Posterior vena cava (tissue), 2 donors: ENCODE results near the gene CDC42BPB. TPM values are rescaled to one million over a fixed set of nuclear protein-coding genes. Genes with fewer than 3 reads are reported as not detected.
"Not testable (repeated sequence)": the region's sequence is repeated elsewhere in the genome, so short reads cannot be mapped to it uniquely, and the experiment has no call there.

Experiments used
- DNase-seq: peaks from one replicate; pipeline ENCODE4 v3.0.0-alpha.2; 2020; ENCODE audit warnings: low spot score
- intact Hi-C, 2 donors: fragments of 100-400 bp; cut with DNase I; formaldehyde crosslinking; loops; one replicate each; pipeline versions ENCODE4 v1.14.1 to v1.14.2; 2022 to 2023
- total RNA-seq, 2 donors: library from RNA; stranded (reverse); fragmentation: NEBNext Ultra II Directional; extraction: Animal tissue kit (Norgen Biotek cat#: 25700); gene quantifications; one replicate each; pipeline ENCODE4 v1.2.1, GENCODE V29; 2021
- donor health status: DM: yes; HTN: yes; CAD: no.
- donor health status: DM: yes; HTN: yes; CAD: no.

CDC42BPB gene
- total RNA-seq, 2 donors from 2014 or later: 81.1 to 89.3 TPM

- intact Hi-C loops: loop anchor here in 1 of 2 donors (5.0 kb wide), 1 partner anchor 36 kb away; no protein-coding TSS in a partner anchor
- DNase-seq: peak; percentile 66
Observed at GRCh38 chr14:103058164-103059055, 1.1 kb upstream of the CDC42BPB start.

- DNase-seq: no peak
- intact Hi-C loops: loop anchor here in 1 of 2 donors (5.0 kb wide), 1 partner anchor 35 kb away; no protein-coding TSS in a partner anchor
Observed at GRCh38 chr14:103057028-103057371, 349 bp downstream of the CDC42BPB start.

- intact Hi-C loops: loop anchor here in 1 of 2 donors (5.0 kb wide), 1 partner anchor 34 kb away; no protein-coding TSS in a partner anchor
- peak; percentile 92 for DNase-seq
Observed at GRCh38 chr14:103056322-103057027, 874 bp downstream of the CDC42BPB start.

- DNase-seq: no peak
- intact Hi-C loops: loop anchor here in 1 of 2 donors (5.0 kb wide), 1 partner anchor 33 kb away; no protein-coding TSS in a partner anchor
Observed at GRCh38 chr14:103055695-103056094, 1.7 kb downstream of the CDC42BPB start.

GRCh38 chr14:103052407-103052806 is 4.9 kb downstream of the CDC42BPB start:
- intact Hi-C loops: no loop called here
- DNase-seq: no peak

- intact Hi-C loops: no loop called here
- no peak for DNase-seq
Observed at GRCh38 chr14:103050935-103051334, 6.4 kb downstream of the CDC42BPB start.

GRCh38 chr14:103047453-103047852 is 9.9 kb downstream of the CDC42BPB start:
- DNase-seq, intact Hi-C loops: not testable (repeated sequence)

- no peak for DNase-seq
- intact Hi-C loops: no loop called here
Observed at GRCh38 chr14:103045371-103045869, 11.9 kb downstream of the CDC42BPB start.

GRCh38 chr14:103043257-103044015 is 13.9 kb downstream of the CDC42BPB start:
- DNase-seq: no peak
- intact Hi-C loops: no loop called here

- intact Hi-C loops: no loop called here
- no peak for DNase-seq
Observed at GRCh38 chr14:103041464-103041863, 15.9 kb downstream of the CDC42BPB start.

GRCh38 chr14:103033681-103034096 is 23.7 kb downstream of the CDC42BPB start:
- intact Hi-C loops: no loop called here
- DNase-seq: no peak

GRCh38 chr14:103031956-103032355 is 25.4 kb downstream of the CDC42BPB start:
- intact Hi-C loops: no loop called here
- no peak for DNase-seq

- intact Hi-C loops: no loop called here
- DNase-seq: no peak
Observed at GRCh38 chr14:103031566-103031911, 25.8 kb downstream of the CDC42BPB start.

- no peak for DNase-seq
- intact Hi-C loops: no loop called here
Observed at GRCh38 chr14:103030741-103031565, 26.4 kb downstream of the CDC42BPB start.

- intact Hi-C loops: no loop called here
- DNase-seq: no peak
Observed at GRCh38 chr14:103029936-103030335, 27.4 kb downstream of the CDC42BPB start.

- intact Hi-C loops: no loop called here
- DNase-seq: no peak
Observed at GRCh38 chr14:103028772-103029171, 28.6 kb downstream of the CDC42BPB start.

GRCh38 chr14:103028161-103028767 is 29.1 kb downstream of the CDC42BPB start:
- DNase-seq: no peak
- intact Hi-C loops: no loop called here

GRCh38 chr14:103027451-103027850 is 29.9 kb downstream of the CDC42BPB start:
- DNase-seq: no peak
- intact Hi-C loops: no loop called here
